GM23338 (cell line): ENCODE data around the gene ACVRL1. TPM values are rescaled to one million over a fixed set of nuclear protein-coding genes. Genes with fewer than 3 reads are reported as not detected.

ENCODE experiments used
- polyA plus RNA-seq: library from polyadenylated mRNA; unstranded; fragments of >200 nt; fragmentation: Nextera tagmentation; extraction: Ambion mirVana; gene quantifications from 2 replicates; pipeline ENCODE4 v1.2.1, GENCODE V29; 2016
- total RNA-seq: library from RNA; depleted of rRNA; stranded (reverse); fragments of >200 nt; shearing (Covaris generic); gene quantifications from 2 replicates; pipeline ENCODE4 v1.2.3, GENCODE V29; 2014
- TF ChIP-seq, protein P1 (sequence below): fragments of 250-450 bp; sonication (Bioruptor Pico); IDR thresholded peaks from 2 replicates; pipeline ENCODE4 v1.5.0; 2020; ENCODE audit warnings: mild to moderate bottlenecking, moderate library complexity
- TF ChIP-seq, protein P2 (sequence below): IDR thresholded peaks from one replicate; pipeline ENCODE4 v1.6.1; 2018; ENCODE audit warnings: antibody characterized with exemption; ENCODE audit not compliant: unreplicated experiment
- TF ChIP-seq, protein P3 (sequence below), 2 experiments: fragments of 200-600 bp in 1 of 2; sonication (generic) in 1 of 2; conservative IDR thresholded peaks; 2 replicates each; pipeline versions ENCODE4 v1.5.1 to v1.6.1; 2016 to 2017; ENCODE audit warnings: antibody characterized with exemption in 2 of 2, low read depth in 2 of 2, mild to moderate bottlenecking in 2 of 2, moderate library complexity in 1 of 2

The ACVRL1 gene
- total and polyA plus RNA-seq, 2 experiments from 2014 or later, result 0.28 TPM; not detected in 1

DNA sequence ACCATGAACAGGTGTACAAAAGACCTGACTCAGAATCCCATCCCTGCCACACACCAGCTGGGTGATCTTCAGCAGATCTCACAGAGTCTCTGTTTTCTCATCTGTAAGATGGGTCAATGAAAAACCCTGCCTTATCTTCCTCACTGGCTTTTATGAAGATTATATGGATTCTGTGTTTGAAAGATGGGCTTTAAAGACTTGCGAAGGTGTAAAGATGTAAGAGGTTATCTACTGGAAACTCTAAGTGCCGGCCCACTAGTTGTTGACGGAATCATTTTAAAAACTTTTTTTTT, 34.7 kb upstream of the ACVRL1 start (continued):
- TF ChIP-seq, protein P1, sequence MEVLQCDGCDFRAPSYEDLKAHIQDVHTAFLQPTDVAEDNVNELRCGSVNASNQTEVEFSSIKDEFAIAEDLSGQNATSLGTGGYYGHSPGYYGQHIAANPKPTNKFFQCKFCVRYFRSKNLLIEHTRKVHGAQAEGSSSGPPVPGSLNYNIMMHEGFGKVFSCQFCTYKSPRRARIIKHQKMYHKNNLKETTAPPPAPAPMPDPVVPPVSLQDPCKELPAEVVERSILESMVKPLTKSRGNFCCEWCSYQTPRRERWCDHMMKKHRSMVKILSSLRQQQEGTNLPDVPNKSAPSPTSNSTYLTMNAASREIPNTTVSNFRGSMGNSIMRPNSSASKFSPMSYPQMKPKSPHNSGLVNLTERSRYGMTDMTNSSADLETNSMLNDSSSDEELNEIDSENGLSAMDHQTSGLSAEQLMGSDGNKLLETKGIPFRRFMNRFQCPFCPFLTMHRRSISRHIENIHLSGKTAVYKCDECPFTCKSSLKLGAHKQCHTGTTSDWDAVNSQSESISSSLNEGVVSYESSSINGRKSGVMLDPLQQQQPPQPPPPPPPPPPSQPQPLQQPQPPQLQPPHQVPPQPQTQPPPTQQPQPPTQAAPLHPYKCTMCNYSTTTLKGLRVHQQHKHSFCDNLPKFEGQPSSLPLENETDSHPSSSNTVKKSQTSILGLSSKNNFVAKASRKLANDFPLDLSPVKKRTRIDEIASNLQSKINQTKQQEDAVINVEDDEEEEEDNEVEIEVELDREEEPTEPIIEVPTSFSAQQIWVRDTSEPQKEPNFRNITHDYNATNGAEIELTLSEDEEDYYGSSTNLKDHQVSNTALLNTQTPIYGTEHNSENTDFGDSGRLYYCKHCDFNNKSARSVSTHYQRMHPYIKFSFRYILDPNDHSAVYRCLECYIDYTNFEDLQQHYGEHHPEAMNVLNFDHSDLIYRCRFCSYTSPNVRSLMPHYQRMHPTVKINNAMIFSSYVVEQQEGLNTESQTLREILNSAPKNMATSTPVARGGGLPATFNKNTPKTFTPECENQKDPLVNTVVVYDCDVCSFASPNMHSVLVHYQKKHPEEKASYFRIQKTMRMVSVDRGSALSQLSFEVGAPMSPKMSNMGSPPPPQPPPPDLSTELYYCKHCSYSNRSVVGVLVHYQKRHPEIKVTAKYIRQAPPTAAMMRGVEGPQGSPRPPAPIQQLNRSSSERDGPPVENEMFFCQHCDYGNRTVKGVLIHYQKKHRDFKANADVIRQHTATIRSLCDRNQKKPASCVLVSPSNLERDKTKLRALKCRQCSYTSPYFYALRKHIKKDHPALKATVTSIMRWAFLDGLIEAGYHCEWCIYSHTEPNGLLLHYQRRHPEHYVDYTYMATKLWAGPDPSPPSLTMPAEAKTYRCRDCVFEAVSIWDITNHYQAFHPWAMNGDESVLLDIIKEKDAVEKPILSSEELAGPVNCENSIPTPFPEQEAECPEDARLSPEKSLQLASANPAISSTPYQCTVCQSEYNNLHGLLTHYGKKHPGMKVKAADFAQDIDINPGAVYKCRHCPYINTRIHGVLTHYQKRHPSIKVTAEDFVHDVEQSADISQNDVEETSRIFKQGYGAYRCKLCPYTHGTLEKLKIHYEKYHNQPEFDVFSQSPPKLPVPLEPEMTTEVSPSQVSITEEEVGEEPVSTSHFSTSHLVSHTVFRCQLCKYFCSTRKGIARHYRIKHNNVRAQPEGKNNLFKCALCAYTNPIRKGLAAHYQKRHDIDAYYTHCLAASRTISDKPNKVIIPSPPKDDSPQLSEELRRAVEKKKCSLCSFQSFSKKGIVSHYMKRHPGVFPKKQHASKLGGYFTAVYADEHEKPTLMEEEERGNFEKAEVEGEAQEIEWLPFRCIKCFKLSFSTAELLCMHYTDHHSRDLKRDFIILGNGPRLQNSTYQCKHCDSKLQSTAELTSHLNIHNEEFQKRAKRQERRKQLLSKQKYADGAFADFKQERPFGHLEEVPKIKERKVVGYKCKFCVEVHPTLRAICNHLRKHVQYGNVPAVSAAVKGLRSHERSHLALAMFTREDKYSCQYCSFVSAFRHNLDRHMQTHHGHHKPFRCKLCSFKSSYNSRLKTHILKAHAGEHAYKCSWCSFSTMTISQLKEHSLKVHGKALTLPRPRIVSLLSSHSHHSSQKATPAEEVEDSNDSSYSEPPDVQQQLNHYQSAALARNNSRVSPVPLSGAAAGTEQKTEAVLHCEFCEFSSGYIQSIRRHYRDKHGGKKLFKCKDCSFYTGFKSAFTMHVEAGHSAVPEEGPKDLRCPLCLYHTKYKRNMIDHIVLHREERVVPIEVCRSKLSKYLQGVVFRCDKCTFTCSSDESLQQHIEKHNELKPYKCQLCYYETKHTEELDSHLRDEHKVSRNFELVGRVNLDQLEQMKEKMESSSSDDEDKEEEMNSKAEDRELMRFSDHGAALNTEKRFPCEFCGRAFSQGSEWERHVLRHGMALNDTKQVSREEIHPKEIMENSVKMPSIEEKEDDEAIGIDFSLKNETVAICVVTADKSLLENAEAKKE (CRISPR knock-in tag), result no peak
- TF ChIP-seq, protein P2, sequence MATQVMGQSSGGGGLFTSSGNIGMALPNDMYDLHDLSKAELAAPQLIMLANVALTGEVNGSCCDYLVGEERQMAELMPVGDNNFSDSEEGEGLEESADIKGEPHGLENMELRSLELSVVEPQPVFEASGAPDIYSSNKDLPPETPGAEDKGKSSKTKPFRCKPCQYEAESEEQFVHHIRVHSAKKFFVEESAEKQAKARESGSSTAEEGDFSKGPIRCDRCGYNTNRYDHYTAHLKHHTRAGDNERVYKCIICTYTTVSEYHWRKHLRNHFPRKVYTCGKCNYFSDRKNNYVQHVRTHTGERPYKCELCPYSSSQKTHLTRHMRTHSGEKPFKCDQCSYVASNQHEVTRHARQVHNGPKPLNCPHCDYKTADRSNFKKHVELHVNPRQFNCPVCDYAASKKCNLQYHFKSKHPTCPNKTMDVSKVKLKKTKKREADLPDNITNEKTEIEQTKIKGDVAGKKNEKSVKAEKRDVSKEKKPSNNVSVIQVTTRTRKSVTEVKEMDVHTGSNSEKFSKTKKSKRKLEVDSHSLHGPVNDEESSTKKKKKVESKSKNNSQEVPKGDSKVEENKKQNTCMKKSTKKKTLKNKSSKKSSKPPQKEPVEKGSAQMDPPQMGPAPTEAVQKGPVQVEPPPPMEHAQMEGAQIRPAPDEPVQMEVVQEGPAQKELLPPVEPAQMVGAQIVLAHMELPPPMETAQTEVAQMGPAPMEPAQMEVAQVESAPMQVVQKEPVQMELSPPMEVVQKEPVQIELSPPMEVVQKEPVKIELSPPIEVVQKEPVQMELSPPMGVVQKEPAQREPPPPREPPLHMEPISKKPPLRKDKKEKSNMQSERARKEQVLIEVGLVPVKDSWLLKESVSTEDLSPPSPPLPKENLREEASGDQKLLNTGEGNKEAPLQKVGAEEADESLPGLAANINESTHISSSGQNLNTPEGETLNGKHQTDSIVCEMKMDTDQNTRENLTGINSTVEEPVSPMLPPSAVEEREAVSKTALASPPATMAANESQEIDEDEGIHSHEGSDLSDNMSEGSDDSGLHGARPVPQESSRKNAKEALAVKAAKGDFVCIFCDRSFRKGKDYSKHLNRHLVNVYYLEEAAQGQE, result no peak
- TF ChIP-seq, protein P3, sequence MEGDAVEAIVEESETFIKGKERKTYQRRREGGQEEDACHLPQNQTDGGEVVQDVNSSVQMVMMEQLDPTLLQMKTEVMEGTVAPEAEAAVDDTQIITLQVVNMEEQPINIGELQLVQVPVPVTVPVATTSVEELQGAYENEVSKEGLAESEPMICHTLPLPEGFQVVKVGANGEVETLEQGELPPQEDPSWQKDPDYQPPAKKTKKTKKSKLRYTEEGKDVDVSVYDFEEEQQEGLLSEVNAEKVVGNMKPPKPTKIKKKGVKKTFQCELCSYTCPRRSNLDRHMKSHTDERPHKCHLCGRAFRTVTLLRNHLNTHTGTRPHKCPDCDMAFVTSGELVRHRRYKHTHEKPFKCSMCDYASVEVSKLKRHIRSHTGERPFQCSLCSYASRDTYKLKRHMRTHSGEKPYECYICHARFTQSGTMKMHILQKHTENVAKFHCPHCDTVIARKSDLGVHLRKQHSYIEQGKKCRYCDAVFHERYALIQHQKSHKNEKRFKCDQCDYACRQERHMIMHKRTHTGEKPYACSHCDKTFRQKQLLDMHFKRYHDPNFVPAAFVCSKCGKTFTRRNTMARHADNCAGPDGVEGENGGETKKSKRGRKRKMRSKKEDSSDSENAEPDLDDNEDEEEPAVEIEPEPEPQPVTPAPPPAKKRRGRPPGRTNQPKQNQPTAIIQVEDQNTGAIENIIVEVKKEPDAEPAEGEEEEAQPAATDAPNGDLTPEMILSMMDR (conservative IDR thresholded peaks at IDR 0.05; ENCODE audit: low read depth in 2 of 2), result no peak
